ENCODE data around the gene PIK3C2A.

PIK3C2A gene

GRCh38 chr11:17162376-17162775 lies 45.4 kb downstream of the PIK3C2A start:
- DNase-seq (ENCODE audit: low read depth in 2 of 2): no peak

GRCh38 chr11:17161515-17161914 lies 46.3 kb downstream of the PIK3C2A start:
- no peak for DNase-seq (ENCODE audit: low read depth in 2 of 2)

DNA sequence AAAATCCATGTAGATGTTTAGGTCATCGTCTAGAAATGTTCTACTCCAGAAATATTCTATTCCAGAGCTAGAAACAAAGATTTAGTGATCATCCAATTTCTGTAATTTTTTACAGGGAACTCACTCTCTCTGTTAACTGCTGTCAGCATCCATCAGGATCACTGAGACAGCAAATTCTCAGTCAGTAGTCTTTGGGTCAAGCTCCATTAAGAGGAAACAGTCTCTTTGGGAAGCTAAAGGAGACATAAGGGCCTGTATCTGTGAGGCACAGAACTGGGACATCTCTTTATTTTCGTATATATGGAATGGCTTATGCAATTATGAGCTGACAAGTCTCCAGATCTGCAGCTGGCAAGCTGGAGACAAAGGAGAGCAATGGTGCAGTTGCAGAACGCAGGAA lies 48.3 kb downstream of the PIK3C2A start:
- no peak for DNase-seq (ENCODE audit: low read depth in 2 of 2)

All from stimulated activated CD8-positive, alpha-beta memory T cell treated with anti-CD3 and anti-CD28 coated beads, Interleukin-7, amount 100 ng/mL, for 4 hours (primary cell).